WTC11 (cell line): ENCODE results near the gene RHOB. TPM values are rescaled to one million over a fixed set of nuclear protein-coding genes. Genes with fewer than 3 reads are reported as not detected.

Experiments
- ATAC-seq: fragments of 200-7000 bp; cut with Tn5 transposase; 2 replicates; pipeline ENCODE4 v1.10.0; 2021; ENCODE audit warnings: mild to moderate bottlenecking, moderate library complexity
- CTCF ChIA-PET: fragments of 300-600 bp; sonication (Branson Sonifier 250); formaldehyde crosslinking; loops from one replicate; lab custom pipeline; 2021; ENCODE audit warnings: antibody characterized with exemption; lab: Charles Lee
- POLR2A ChIA-PET: fragments of 350-600 bp; sonication (Branson Sonifier 250); formaldehyde crosslinking; loops from one replicate; lab custom pipeline; 2021; ENCODE audit warnings: antibody characterized with exemption; lab: Charles Lee
- DNase-seq: peaks from one replicate; pipeline ENCODE4 v3.0.0; 2021; ENCODE audit warnings: low spot score
- H3K27ac Mint-ChIP-seq: 2 replicates; pipeline ENCODE4 v1.8.0; 2021; ENCODE audit warnings: mixed read lengths
- H3K27me3 Mint-ChIP-seq: 2 replicates; pipeline ENCODE4 v1.8.0; 2021; ENCODE audit warnings: low read depth, mild to moderate bottlenecking, moderate library complexity, mixed read lengths
- H3K36me3 Mint-ChIP-seq: 2 replicates; pipeline ENCODE4 v1.8.0; 2021; ENCODE audit warnings: mixed read lengths
- H3K4me1 Mint-ChIP-seq: 2 replicates; pipeline ENCODE4 v1.8.0; 2022; ENCODE audit warnings: mixed read lengths
- H3K4me3 Mint-ChIP-seq: 2 replicates; pipeline ENCODE4 v1.8.0; 2021; ENCODE audit warnings: mild to moderate bottlenecking, moderate library complexity, mixed read lengths
- H3K9me3 Mint-ChIP-seq: 2 replicates; pipeline ENCODE4 v1.8.0; 2021; ENCODE audit warnings: mixed read lengths
- CBFB ChIP-seq: sonication (generic); formaldehyde crosslinking; IDR thresholded peaks from 2 replicates; pipeline ENCODE4 v1.8.1; 2022; ENCODE audit warnings: mild to moderate bottlenecking, low read depth, missing genetic modification reagents
- CREB1 ChIP-seq: sonication (generic); formaldehyde crosslinking; IDR thresholded peaks from 2 replicates; pipeline ENCODE4 v1.8.0; 2023; ENCODE audit warnings: mild to moderate bottlenecking, missing genetic modification reagents
- ELF4 ChIP-seq: sonication (generic); formaldehyde crosslinking; IDR thresholded peaks from 2 replicates; pipeline ENCODE4 v1.8.1; 2022; ENCODE audit warnings: low read depth, mild to moderate bottlenecking, moderate library complexity, missing genetic modification reagents
- ERG ChIP-seq: fragments of 250-450 bp; sonication (Bioruptor Pico); IDR thresholded peaks from 2 replicates; pipeline ENCODE4 v1.8.0; 2021; ENCODE audit warnings: mild to moderate bottlenecking
- HMGA2 ChIP-seq: fragments of 250-450 bp; sonication (Bioruptor Pico); IDR thresholded peaks from 2 replicates; pipeline ENCODE4 v1.4.0; 2021; ENCODE audit warnings: mild to moderate bottlenecking, moderate library complexity
- IRF2 ChIP-seq: sonication (generic); formaldehyde crosslinking; IDR thresholded peaks from 2 replicates; pipeline ENCODE4 v1.8.0; 2022; ENCODE audit warnings: low read depth, missing genetic modification reagents, borderline replicate concordance
- JAZF1 ChIP-seq: fragments of 250-450 bp; sonication (Bioruptor Pico); IDR thresholded peaks from 2 replicates; pipeline ENCODE4 v1.9.0; 2021; ENCODE audit warnings: moderate library complexity, mild to moderate bottlenecking, inconsistent platforms
- MLX ChIP-seq: sonication (generic); formaldehyde crosslinking; IDR thresholded peaks from 2 replicates; pipeline ENCODE4 v1.8.1; 2023; ENCODE audit warnings: mild to moderate bottlenecking, missing genetic modification reagents, moderate library complexity
- NFYB ChIP-seq: sonication (generic); formaldehyde crosslinking; conservative IDR thresholded peaks from 2 replicates; pipeline ENCODE4 v1.8.0; 2022; ENCODE audit warnings: low read depth, missing genetic modification reagents
- NR1H2 ChIP-seq: sonication (generic); formaldehyde crosslinking; IDR thresholded peaks from 2 replicates; pipeline ENCODE4 v1.9.0; 2021; ENCODE audit warnings: mild to moderate bottlenecking, moderate library complexity, missing genetic modification reagents
- NR2C2 ChIP-seq: sonication (generic); formaldehyde crosslinking; IDR thresholded peaks from 2 replicates; pipeline ENCODE4 v1.8.0; 2022; ENCODE audit warnings: mild to moderate bottlenecking, missing genetic modification reagents
- PRDM15 ChIP-seq: sonication (generic); formaldehyde crosslinking; IDR thresholded peaks from 2 replicates; pipeline ENCODE4 v1.8.0; 2022; ENCODE audit warnings: missing genetic modification reagents
- SOX15 ChIP-seq: fragments of 250-450 bp; sonication (Bioruptor Pico); IDR thresholded peaks from 2 replicates; pipeline ENCODE4 v1.9.0; 2021; ENCODE audit warnings: mild to moderate bottlenecking
- STAT6 ChIP-seq: sonication (generic); formaldehyde crosslinking; conservative IDR thresholded peaks from 2 replicates; pipeline ENCODE4 v1.8.1; 2023; ENCODE audit warnings: mild to moderate bottlenecking, low read depth, missing genetic modification reagents, moderate library complexity
- TCF7 ChIP-seq: sonication (generic); formaldehyde crosslinking; IDR thresholded peaks from 2 replicates; pipeline ENCODE4 v1.8.0; 2022; ENCODE audit warnings: mild to moderate bottlenecking, low read depth, missing genetic modification reagents, moderate library complexity
- ZMAT4 ChIP-seq: fragments of 250-450 bp; sonication (Bioruptor Pico); IDR thresholded peaks from 2 replicates; pipeline ENCODE4 v1.9.0; 2021; ENCODE audit warnings: mild to moderate bottlenecking
- ZNF138 ChIP-seq: sonication (generic); formaldehyde crosslinking; conservative IDR thresholded peaks from 2 replicates; pipeline ENCODE4 v1.8.1; 2022; ENCODE audit warnings: mild to moderate bottlenecking, moderate library complexity, missing genetic modification reagents
- ZNF396 ChIP-seq: fragments of 250-450 bp; sonication (Bioruptor Pico); IDR thresholded peaks from 2 replicates; pipeline ENCODE4 v1.8.0; 2021; ENCODE audit warnings: mild to moderate bottlenecking, moderate library complexity, borderline replicate concordance
- ZNF532 ChIP-seq: fragments of 250-450 bp; sonication (Bioruptor Pico); IDR thresholded peaks from 2 replicates; pipeline ENCODE4 v1.9.0; 2021; ENCODE audit warnings: mild to moderate bottlenecking, borderline replicate concordance
- ZNF671 ChIP-seq: fragments of 250-450 bp; sonication (Bioruptor Pico); IDR thresholded peaks from 2 replicates; pipeline ENCODE4 v1.8.0; 2021; ENCODE audit warnings: mild to moderate bottlenecking
- total RNA-seq: library from RNA; stranded (reverse); gene quantifications from 3 replicates; pipeline ENCODE4 v1.2.3, GENCODE V29; 2021

Gene RHOB
- total RNA-seq, 1 experiment from 2014 or later: 20.4 TPM

- TF ChIP-seq PRDM15 (CRISPR knock-in tag): no peak
These were observed 7.4 kb downstream of the RHOB start (continued) for GRCh38 chr2:20454036-20454981.

- no peak for ATAC-seq
These were observed 8.3 kb downstream of the RHOB start for GRCh38 chr2:20455076-20455587.

More at GRCh38 chr2:20455076-20455587, 8.3 kb downstream of the RHOB start:
- Mint-ChIP-seq H3K4me3 (no peak overlapping the region), H3K4me1 (peaks cover 16% of the 10 kb centered on the region), H3K36me3 (no peaks in the 10 kb centered on the region), H3K27me3 (peaks cover 47% of the 10 kb centered on the region), H3K27ac (no peak overlapping the region), H3K9me3 (peaks cover 3% of the 10 kb centered on the region; the same call in 1 of the 2 replicates)
- POLR2A ChIA-PET: no interaction called here
- CTCF ChIA-PET: interaction anchor here (0.8 to 1.3 kb wide), 4 partner anchors 11 to 181 kb away, joined by 3 read pairs; no protein-coding TSS in a partner anchor
- TF ChIP-seq MLX (CRISPR knock-in tag) (no peak), SOX15 (no peak), ZNF138 (CRISPR knock-in tag) (no peak), CBFB (CRISPR knock-in tag) (no peak), NFYB (no peak), JAZF1 (CRISPR knock-in tag) (no peak), ERG (no peak), IRF2 (CRISPR knock-in tag) (no peak), NR2C2 (no peak), ZNF671 (CRISPR knock-in tag) (no peak), ZMAT4 (CRISPR knock-in tag) (no peak), HMGA2 (CRISPR knock-in tag) (no peak), NR1H2 (CRISPR knock-in tag) (no peak), ELF4 (no peak), ZNF396 (CRISPR knock-in tag) (no peak), TCF7 (no peak), CREB1 (CRISPR knock-in tag) (no peak), ZNF532 (no peak), STAT6 (CRISPR knock-in tag) (no peak)
- DNase-seq: no peak
